T-helper 2 cell (primary cell): ENCODE data around the gene TTLL3.
"Not testable (repeated sequence)": the region's sequence is repeated elsewhere in the genome, so short reads cannot be mapped to it uniquely, and the experiment has no call there.

ENCODE experiments used
- DNase-seq, 5 experiments: peaks; one replicate each; pipeline versions ENCODE4 v3.0.0 to v3.0.0-alpha.2; 2012 to 2022
- total RNA-seq, 2 donors: gene quantifications; one replicate each; lab custom pipeline; 2026; lab: John Stamatoyannopoulos, UW

TTLL3 gene
- 25.3 to 25.6 reads per million in 2 donors for total RNA-seq

- peak in 3 of 5 experiments; percentile 24 to 67 (median 24) for DNase-seq
These were observed at the start of gene TTLL3 for GRCh38 chr3:9809615-9810432. Gene TTLL3, plus strand, starts transcription at chr3:9810262. Its CDS starts 400 bp downstream, at chr3:9810662.

- no peak for DNase-seq
These were observed 49.1 kb upstream of the TTLL3 start for GRCh38 chr3:9760779-9761505.

GRCh38 chr3:9761919-9762318 lies 48.1 kb upstream of the TTLL3 start:
- DNase-seq = no peak

GRCh38 chr3:9762871-9763270 lies 47.2 kb upstream of the TTLL3 start:
- no peak for DNase-seq

GRCh38 chr3:9765865-9766264 lies 44.2 kb upstream of the TTLL3 start:
- DNase-seq = no peak

- DNase-seq = no peak
These were observed 42.6 kb upstream of the TTLL3 start for GRCh38 chr3:9767418-9767817.

- DNase-seq = no peak
These were observed 41.8 kb upstream of the TTLL3 start for GRCh38 chr3:9768141-9768775.

- no peak for DNase-seq
These were observed 41.0 kb upstream of the TTLL3 start for GRCh38 chr3:9769012-9769411.

GRCh38 chr3:9769426-9770275 lies 40.4 kb upstream of the TTLL3 start, which contains the start of gene CAMK1:
Gene CAMK1, minus strand, starts transcription at chr3:9769947. Its CDS starts 2,198 bp downstream, at chr3:9767749.
- peak; percentile 16 to 80 (median 38) for DNase-seq

- DNase-seq = no peak
These were observed 39.7 kb upstream of the TTLL3 start for GRCh38 chr3:9770276-9770812.

GRCh38 chr3:9771007-9771406 lies 39.1 kb upstream of the TTLL3 start:
- not testable (repeated sequence) for DNase-seq

- no peak for DNase-seq
These were observed 33.0 kb upstream of the TTLL3 start for GRCh38 chr3:9776896-9777693.

- DNase-seq = no peak
These were observed 32.4 kb upstream of the TTLL3 start for GRCh38 chr3:9777694-9778021.

GRCh38 chr3:9778143-9779074 lies 31.7 kb upstream of the TTLL3 start:
- peak in 1 of 5 experiments; percentile 49 for DNase-seq

GRCh38 chr3:9779075-9779593 lies 30.9 kb upstream of the TTLL3 start:
- DNase-seq = no peak

- DNase-seq = peak in 2 of 5 experiments; percentile 48 to 84
These were observed 30.2 kb upstream of the TTLL3 start for GRCh38 chr3:9779721-9780457.

GRCh38 chr3:9780458-9780812 lies 29.6 kb upstream of the TTLL3 start:
- DNase-seq = no peak

GRCh38 chr3:9780910-9781309 lies 29.2 kb upstream of the TTLL3 start:
- DNase-seq = no peak

GRCh38 chr3:9781551-9781950 lies 28.5 kb upstream of the TTLL3 start:
- no peak for DNase-seq
